Measurements from ENCODE around the gene COL7A1.

- TF ChIP-seq CTCF (IDR thresholded peaks at IDR 0.05) = no peak
- no peak for TF ChIP-seq POLR2AphosphoS5 (IDR thresholded peaks at IDR 0.05; ENCODE audit: low read depth, low read length)
- no peak for TF ChIP-seq TCF7L2 (IDR thresholded peaks at IDR 0.05; ENCODE audit: low read depth, low read length)
- no peak for TF ChIP-seq SIN3A (IDR thresholded peaks at IDR 0.05; ENCODE audit: borderline replicate concordance, insufficient read depth, low read depth, low read length)
- TF ChIP-seq REST (IDR thresholded peaks at IDR 0.05; ENCODE audit: insufficient read depth in 1 of 2, low read depth in 2 of 2, low read length in 1 of 2) = no peak
Measured at GRCh38 chr3:48544141-48544540, 51.0 kb downstream of the COL7A1 start.
